SU-DHL-6 (cell line): ENCODE results near the gene PDE6A.

Experiments
- H2AFZ ChIP-seq: fragments of 200-600 bp; sonication (generic); 2 replicates; pipeline ENCODE4 v1.6.1; 2014; ENCODE audit warnings: low read depth, mild to moderate bottlenecking, moderate library complexity, mixed read lengths, antibody characterized with exemption, low read length; ENCODE audit not compliant: severe bottlenecking
- H3F3A ChIP-seq: fragments of 200-600 bp; shearing (Covaris generic); 2 replicates; pipeline ENCODE4 v1.6.0; 2016; ENCODE audit warnings: antibody characterized with exemption, mild to moderate bottlenecking; ENCODE audit not compliant: insufficient read depth
- H3K27ac ChIP-seq: fragments of 200-600 bp; sonication (generic); 2 replicates; pipeline ENCODE4 v1.5.1; 2016; ENCODE audit warnings: low read depth, mild to moderate bottlenecking, low read length, moderate library complexity, mixed read lengths
- H3K27me3 ChIP-seq: fragments of 200-600 bp; sonication (generic), shearing (Covaris generic); 2 replicates; pipeline ENCODE4 v1.6.0; 2014; ENCODE audit warnings: mild to moderate bottlenecking, low read length
- H3K36me3 ChIP-seq: fragments of 200-600 bp; sonication (generic); 2 replicates; pipeline ENCODE4 v1.6.1; 2014; ENCODE audit warnings: mild to moderate bottlenecking, low read length, mixed read lengths
- H3K4me2 ChIP-seq: fragments of 300-600, 200-600 bp; shearing (Covaris generic), sonication (generic); 2 replicates; pipeline ENCODE4 v1.6.0; 2014; ENCODE audit warnings: low read length, low read depth, mild to moderate bottlenecking; ENCODE audit not compliant: poor library complexity, severe bottlenecking
- H3K4me3 ChIP-seq: fragments of 200-600 bp; sonication (generic); 2 replicates; pipeline ENCODE4 v1.5.1; 2014; ENCODE audit warnings: antibody characterized with exemption, low read length, mild to moderate bottlenecking, mixed read lengths; ENCODE audit not compliant: insufficient read depth, poor library complexity, severe bottlenecking
- H3K79me2 ChIP-seq: fragments of 200-600 bp; sonication (generic); 2 replicates; pipeline ENCODE4 v1.6.1; 2014; ENCODE audit warnings: mild to moderate bottlenecking, low read length, moderate library complexity; ENCODE audit not compliant: insufficient read depth
- H3K9ac ChIP-seq: fragments of 200-600 bp; sonication (generic); 2 replicates; pipeline ENCODE4 v1.7.0; 2014; ENCODE audit warnings: mild to moderate bottlenecking, low read length
- H3K9me2 ChIP-seq: fragments of 200-600 bp; sonication (generic); replicated peaks from 2 replicates; pipeline ENCODE4 v1.6.1; 2014; ENCODE audit warnings: low read length; ENCODE audit not compliant: insufficient read depth
- H3K9me3 ChIP-seq: fragments of 200-600 bp; sonication (generic); 2 replicates; pipeline ENCODE4 v1.6.1; 2014; ENCODE audit warnings: low read length, mixed read lengths; ENCODE audit not compliant: insufficient read depth
- H4K20me1 ChIP-seq: fragments of 200-600 bp; sonication (generic); 2 replicates; pipeline ENCODE4 v1.6.1; 2014; ENCODE audit warnings: low read depth, mild to moderate bottlenecking, antibody characterized with exemption, low read length, moderate library complexity, mixed read lengths
- EZH2phosphoT487 ChIP-seq: fragments of 200-600 bp; sonication (generic), shearing (Covaris generic); conservative IDR thresholded peaks from 2 replicates; pipeline ENCODE4 v1.6.1; 2018; ENCODE audit warnings: mild to moderate bottlenecking, antibody characterized with exemption, low read length, moderate library complexity, mixed read lengths
- TF ChIP-seq, protein P1 (sequence below): fragments of 200-600 bp; sonication (generic); IDR thresholded peaks from one replicate; pipeline ENCODE4 v1.5.1; 2017; ENCODE audit warnings: antibody characterized with exemption, mild to moderate bottlenecking, low read length, moderate library complexity; ENCODE audit not compliant: insufficient read depth, poor library complexity, severe bottlenecking

Gene PDE6A

DNA sequence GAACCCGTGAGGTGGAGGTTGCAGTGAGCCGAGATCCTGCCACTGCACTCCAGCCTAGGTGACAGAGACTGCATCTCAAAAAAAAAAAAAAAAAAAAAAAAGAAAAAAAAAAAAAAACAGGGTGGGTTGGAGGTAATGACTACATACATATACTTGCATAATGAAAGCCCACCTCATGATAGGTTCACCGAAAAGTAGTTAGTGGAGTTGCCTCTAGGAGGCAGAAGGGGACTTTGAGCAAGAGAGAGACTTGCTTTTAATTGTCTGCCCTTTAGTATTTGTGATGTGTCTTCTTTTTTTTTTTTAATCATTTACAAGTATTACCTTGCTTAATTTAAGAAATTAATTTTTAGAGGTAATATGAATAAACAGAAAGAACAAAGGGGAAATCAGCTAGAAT is 114.6 kb downstream of the PDE6A start:
- Histone ChIP-seq H3K9me3 (no peaks in the 10 kb centered on the region), H3K9ac (no peak overlapping the region), H3F3A (no peaks in the 10 kb centered on the region), H3K4me3 (no peak overlapping the region), H3K36me3 (no peaks in the 10 kb centered on the region), H3K27ac (no peak overlapping the region), H3K79me2 (no peaks in the 10 kb centered on the region), H2AFZ (no peak overlapping the region), H3K9me2 (no peaks in the 10 kb centered on the region), H3K27me3 (no peaks in the 10 kb centered on the region), H3K4me2 (no peak overlapping the region), H4K20me1 (no peaks in the 10 kb centered on the region)
- TF ChIP-seq EZH2phosphoT487: no peak
- TF ChIP-seq, protein P1, sequence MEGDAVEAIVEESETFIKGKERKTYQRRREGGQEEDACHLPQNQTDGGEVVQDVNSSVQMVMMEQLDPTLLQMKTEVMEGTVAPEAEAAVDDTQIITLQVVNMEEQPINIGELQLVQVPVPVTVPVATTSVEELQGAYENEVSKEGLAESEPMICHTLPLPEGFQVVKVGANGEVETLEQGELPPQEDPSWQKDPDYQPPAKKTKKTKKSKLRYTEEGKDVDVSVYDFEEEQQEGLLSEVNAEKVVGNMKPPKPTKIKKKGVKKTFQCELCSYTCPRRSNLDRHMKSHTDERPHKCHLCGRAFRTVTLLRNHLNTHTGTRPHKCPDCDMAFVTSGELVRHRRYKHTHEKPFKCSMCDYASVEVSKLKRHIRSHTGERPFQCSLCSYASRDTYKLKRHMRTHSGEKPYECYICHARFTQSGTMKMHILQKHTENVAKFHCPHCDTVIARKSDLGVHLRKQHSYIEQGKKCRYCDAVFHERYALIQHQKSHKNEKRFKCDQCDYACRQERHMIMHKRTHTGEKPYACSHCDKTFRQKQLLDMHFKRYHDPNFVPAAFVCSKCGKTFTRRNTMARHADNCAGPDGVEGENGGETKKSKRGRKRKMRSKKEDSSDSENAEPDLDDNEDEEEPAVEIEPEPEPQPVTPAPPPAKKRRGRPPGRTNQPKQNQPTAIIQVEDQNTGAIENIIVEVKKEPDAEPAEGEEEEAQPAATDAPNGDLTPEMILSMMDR: no peak

DNA sequence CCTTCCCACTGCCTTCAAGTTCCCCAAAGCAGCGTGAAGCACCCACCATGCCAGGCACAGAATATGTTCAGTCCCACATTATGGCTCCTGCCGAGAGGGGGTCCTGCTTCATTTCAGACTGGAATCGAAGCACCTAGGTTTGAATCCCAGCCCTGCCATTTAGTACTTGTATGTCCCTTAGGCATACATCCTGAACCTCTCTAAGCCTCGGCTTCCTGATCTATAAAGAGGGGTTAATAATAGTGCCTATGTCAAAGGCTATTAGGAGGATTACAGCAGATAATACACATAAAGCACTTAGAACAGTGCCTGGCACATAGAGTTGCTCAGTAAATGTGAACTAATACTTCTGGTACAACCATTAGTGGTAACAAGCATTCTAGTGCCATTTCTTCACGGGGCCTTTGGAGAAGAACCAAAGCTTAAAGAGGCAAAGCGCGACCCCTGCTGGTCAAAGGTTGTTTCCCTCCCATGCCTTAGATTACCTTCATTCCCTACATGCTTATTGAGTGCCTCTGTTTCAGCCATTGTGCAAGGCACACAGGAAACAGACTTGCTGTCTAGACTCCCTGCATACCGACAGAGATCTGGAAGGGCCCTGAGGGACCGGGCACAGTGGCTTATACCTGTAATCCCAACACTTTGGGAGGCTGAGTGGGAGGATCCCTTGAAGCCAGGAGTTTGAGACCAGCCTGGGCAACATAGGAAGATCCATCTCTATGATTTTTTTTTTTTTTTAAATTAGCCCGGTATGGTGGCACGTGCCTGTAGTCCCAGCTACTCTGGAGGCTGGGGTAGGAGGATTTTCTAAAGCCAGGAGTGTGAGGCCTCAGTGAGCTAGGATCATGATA is 116.2 kb downstream of the PDE6A start:
- no peak overlapping the region for H3K27ac ChIP-seq
- H3K36me3 ChIP-seq: no peaks in the 10 kb centered on the region
- H3K9me2 ChIP-seq: no peaks in the 10 kb centered on the region
- no peak overlapping the region for H3K4me2 ChIP-seq
- no peaks in the 10 kb centered on the region for H4K20me1 ChIP-seq
- TF ChIP-seq, protein P1: peak; percentile 81
- no peak for TF ChIP-seq EZH2phosphoT487
- H3K9me3 ChIP-seq: no peaks in the 10 kb centered on the region
- no peaks in the 10 kb centered on the region for H3K27me3 ChIP-seq
- H2AFZ ChIP-seq: no peak overlapping the region
- H3K4me3 ChIP-seq: no peak overlapping the region
- H3F3A ChIP-seq: no peaks in the 10 kb centered on the region
- no peaks in the 10 kb centered on the region for H3K79me2 ChIP-seq
- H3K9ac ChIP-seq: no peak overlapping the region

DNA sequence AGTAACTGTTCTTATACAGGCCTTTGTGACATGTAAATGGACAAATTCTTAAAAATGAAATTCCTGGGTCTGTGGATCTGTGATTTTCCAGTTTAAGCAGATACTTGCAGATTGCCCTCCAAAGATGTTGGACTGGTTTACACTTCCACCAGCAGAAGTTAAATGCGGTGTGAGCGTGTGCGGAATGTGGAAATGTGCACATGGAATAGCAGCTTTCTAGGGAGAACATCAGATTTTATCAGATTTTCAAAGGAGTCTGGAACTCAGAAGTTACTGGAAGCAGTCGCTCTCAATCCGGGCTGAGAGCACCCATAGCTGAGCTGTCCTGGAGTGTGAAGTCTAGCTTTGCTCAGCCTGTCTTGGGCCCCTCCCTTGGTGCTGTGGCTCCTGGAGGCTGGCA is 117.0 kb downstream of the PDE6A start:
- TF ChIP-seq, protein P1: no peak
- TF ChIP-seq EZH2phosphoT487: no peak
- H3K9ac ChIP-seq: no peak overlapping the region
- H3F3A ChIP-seq: no peaks in the 10 kb centered on the region
- no peak overlapping the region for H2AFZ ChIP-seq
- H3K36me3 ChIP-seq: no peaks in the 10 kb centered on the region
- no peaks in the 10 kb centered on the region for H3K79me2 ChIP-seq
- no peak overlapping the region for H3K27ac ChIP-seq
- no peaks in the 10 kb centered on the region for H3K9me3 ChIP-seq
- H3K4me2 ChIP-seq: no peak overlapping the region
- no peaks in the 10 kb centered on the region for H3K27me3 ChIP-seq
- H3K4me3 ChIP-seq: no peak overlapping the region
- H3K9me2 ChIP-seq: no peaks in the 10 kb centered on the region
- no peaks in the 10 kb centered on the region for H4K20me1 ChIP-seq
